HFFc6 (cell line): ENCODE data around the gene TPSG1. TPM values are rescaled to one million over a fixed set of nuclear protein-coding genes. Genes with fewer than 3 reads are reported as not detected.

Experiments
- DNase-seq: peaks from one replicate; pipeline ENCODE4 v3.0.0-alpha.2; 2018
- H3K27ac Mint-ChIP-seq: 2 replicates; pipeline ENCODE4 v1.8.0; 2020; ENCODE audit warnings: mild to moderate bottlenecking, mixed read lengths
- H3K27me3 Mint-ChIP-seq: 2 replicates; pipeline ENCODE4 v1.8.0; 2021; ENCODE audit warnings: mild to moderate bottlenecking, moderate library complexity, mixed read lengths; ENCODE audit not compliant: insufficient read depth
- H3K36me3 Mint-ChIP-seq: 2 replicates; pipeline ENCODE4 v1.8.0; 2021; ENCODE audit warnings: low read depth, mixed read lengths
- H3K4me1 Mint-ChIP-seq: 2 replicates; pipeline ENCODE4 v1.8.0; 2020; ENCODE audit warnings: low read depth, mixed read lengths
- H3K4me3 Mint-ChIP-seq: 2 replicates; pipeline ENCODE4 v1.8.0; 2020; ENCODE audit warnings: mild to moderate bottlenecking, moderate library complexity, mixed read lengths
- H3K9me3 Mint-ChIP-seq: 2 replicates; pipeline ENCODE4 v1.8.0; 2020; ENCODE audit warnings: mild to moderate bottlenecking, mixed read lengths
- total RNA-seq, 6 experiments: library from RNA; stranded (reverse); fragmentation: NEBNext Ultra II Directional; extraction: Animal tissue kit (Norgen Biotek cat#: 25700); gene quantifications; 2 replicates in 1 of 6; 3 replicates in 5 of 6; pipeline ENCODE4 v1.2.3, GENCODE V29; 2021
- TF ChIP-seq, protein P1 (sequence below): fragments of 200-600 bp; sonication (generic); IDR thresholded peaks from 2 replicates; pipeline ENCODE4 v1.5.0; 2021; ENCODE audit warnings: antibody characterized with exemption, mild to moderate bottlenecking

The TPSG1 gene
- total RNA-seq, 6 experiments from 2014 or later, result 0.23 TPM; not detected in 5

DNA sequence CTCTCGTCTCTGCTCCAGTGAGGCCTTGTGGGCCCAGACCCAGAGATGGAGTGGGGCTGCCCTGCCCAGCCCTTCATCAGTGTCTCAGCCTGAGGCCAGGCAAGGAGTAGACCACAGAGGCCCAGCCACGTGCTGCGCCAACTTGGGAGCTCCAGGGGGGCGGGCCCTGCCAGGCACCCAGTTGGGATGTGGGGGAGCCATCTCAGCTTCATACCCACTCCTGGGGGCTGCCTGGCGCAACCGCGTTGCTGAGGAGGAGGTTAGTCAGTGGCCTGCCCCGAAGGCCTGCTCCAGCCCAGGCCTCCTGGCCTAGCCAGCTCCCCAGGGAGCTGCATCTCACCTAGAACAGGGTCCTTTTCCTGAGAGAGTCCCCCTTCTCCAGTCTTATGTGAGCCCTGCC is 11.8 kb downstream of the TPSG1 start:
- Mint-ChIP-seq H3K36me3 (no peaks in the 10 kb centered on the region), H3K4me1 (no peaks in the 10 kb centered on the region), H3K27me3 (no peaks in the 10 kb centered on the region), H3K27ac (no peak overlapping the region), H3K9me3 (0 out of 2 replicates have a peak, but pooled peaks cover 5% of the 10 kb centered on the region), H3K4me3 (no peak overlapping the region)
- TF ChIP-seq, protein P1, sequence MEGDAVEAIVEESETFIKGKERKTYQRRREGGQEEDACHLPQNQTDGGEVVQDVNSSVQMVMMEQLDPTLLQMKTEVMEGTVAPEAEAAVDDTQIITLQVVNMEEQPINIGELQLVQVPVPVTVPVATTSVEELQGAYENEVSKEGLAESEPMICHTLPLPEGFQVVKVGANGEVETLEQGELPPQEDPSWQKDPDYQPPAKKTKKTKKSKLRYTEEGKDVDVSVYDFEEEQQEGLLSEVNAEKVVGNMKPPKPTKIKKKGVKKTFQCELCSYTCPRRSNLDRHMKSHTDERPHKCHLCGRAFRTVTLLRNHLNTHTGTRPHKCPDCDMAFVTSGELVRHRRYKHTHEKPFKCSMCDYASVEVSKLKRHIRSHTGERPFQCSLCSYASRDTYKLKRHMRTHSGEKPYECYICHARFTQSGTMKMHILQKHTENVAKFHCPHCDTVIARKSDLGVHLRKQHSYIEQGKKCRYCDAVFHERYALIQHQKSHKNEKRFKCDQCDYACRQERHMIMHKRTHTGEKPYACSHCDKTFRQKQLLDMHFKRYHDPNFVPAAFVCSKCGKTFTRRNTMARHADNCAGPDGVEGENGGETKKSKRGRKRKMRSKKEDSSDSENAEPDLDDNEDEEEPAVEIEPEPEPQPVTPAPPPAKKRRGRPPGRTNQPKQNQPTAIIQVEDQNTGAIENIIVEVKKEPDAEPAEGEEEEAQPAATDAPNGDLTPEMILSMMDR, result no peak
- no peak for DNase-seq

DNA sequence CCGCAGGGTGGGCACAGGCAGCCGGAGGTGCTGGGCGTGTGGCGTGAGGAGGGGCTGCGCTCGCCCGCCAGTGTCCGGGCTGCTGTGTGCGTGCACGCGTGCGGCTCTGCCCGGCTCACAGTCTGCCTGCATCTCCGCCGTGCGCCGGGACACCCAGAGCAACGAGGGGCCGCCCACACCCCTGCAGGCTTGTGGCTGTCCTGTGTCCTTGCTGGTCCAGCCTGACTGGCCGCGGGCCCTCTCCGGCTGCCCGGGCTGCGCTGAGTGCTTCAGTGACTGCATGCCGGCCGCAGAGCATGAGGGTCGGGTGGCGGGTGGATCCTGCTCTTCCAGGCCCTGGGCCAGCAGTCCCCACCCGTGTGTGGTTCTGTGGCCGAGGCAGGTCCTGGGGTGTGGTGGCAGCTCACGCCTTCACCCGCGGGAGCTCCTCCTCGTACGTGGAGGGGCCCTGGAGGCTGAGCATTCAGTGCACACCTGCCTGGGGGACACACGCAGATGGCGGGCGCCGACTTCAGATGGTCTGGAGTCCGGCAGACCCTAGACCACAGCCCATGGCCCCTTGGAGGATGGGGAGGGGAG is 12.4 kb downstream of the TPSG1 start:
- H3K4me1 Mint-ChIP-seq, result no peaks in the 10 kb centered on the region
- no peak for DNase-seq
- 0 out of 2 replicates have a peak, but pooled peaks cover 5% of the 10 kb centered on the region for H3K9me3 Mint-ChIP-seq
- H3K27ac Mint-ChIP-seq, result no peak overlapping the region
- H3K27me3 Mint-ChIP-seq, result no peaks in the 10 kb centered on the region
- no peaks in the 10 kb centered on the region for H3K36me3 Mint-ChIP-seq
- H3K4me3 Mint-ChIP-seq, result no peak overlapping the region
- TF ChIP-seq, protein P1, result no peak

DNA sequence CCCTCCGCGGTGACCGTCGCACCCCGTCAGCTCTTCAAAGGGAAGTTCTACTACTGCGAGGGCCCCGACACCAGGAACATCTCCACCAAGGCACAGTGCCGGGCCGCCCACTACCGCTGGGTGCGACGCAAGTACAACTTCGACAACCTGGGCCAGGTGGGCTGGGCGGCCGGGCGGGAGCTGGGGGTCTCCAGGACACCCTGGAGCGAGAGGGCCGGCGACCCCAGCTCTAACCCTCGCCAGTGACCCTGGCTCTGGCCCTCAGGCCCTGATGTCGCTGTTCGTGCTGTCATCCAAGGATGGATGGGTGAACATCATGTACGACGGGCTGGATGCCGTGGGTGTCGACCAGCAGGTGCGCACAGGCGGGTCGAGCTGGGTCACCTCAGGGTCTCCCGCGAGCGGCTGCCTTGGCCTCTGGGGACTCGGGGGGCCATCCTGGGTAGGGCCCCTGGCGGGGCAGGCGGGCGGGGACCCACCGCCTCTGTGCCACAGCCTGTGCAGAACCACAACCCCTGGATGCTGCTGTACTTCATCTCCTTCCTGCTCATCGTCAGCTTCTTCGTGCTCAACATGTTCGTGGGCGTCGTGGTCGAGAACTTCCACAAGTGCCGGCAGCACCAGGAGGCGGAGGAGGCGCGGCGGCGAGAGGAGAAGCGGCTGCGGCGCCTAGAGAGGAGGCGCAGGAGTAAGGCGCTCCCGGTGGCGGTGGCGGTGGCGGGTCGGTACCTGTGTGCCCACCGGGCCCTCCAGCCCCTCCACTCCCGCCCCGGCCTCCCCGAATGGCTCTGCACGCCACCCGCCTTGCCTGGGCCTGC is 13.4 kb downstream of the TPSG1 start:
- no peaks in the 10 kb centered on the region for H3K27me3 Mint-ChIP-seq

DNA sequence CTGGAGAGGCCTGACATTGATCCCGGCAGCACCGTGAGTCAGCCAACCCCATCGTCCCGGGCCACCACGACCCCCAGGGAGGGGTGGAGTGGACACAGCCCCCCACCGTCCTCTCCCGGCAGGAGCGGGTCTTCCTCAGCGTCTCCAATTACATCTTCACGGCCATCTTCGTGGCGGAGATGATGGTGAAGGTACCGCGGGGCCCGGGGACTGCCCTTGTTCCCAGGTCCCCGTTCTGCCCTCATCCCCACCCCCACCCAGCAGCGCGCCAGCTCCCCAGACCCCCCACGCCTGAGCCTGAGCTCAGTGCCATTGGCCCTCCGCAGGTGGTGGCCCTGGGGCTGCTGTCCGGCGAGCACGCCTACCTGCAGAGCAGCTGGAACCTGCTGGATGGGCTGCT is 14.6 kb downstream of the TPSG1 start:
- TF ChIP-seq, protein P1, result no peak
- H3K4me1 Mint-ChIP-seq, result no peaks in the 10 kb centered on the region
- H3K9me3 Mint-ChIP-seq, result 0 out of 2 replicates have a peak, but pooled peaks cover 5% of the 10 kb centered on the region
- no peak overlapping the region for H3K4me3 Mint-ChIP-seq
- no peaks in the 10 kb centered on the region for H3K27me3 Mint-ChIP-seq
- DNase-seq, result no peak
- H3K36me3 Mint-ChIP-seq, result no peaks in the 10 kb centered on the region
- no peak overlapping the region for H3K27ac Mint-ChIP-seq

More for the DNA sequence above, 13.4 kb downstream of the TPSG1 start:
- 0 out of 2 replicates have a peak, but pooled peaks cover 5% of the 10 kb centered on the region for H3K9me3 Mint-ChIP-seq
- no peak for DNase-seq
- no peaks in the 10 kb centered on the region for H3K36me3 Mint-ChIP-seq
- no peak overlapping the region for H3K4me3 Mint-ChIP-seq
- TF ChIP-seq, protein P1, result no peak
- H3K4me1 Mint-ChIP-seq, result no peaks in the 10 kb centered on the region
- no peak overlapping the region for H3K27ac Mint-ChIP-seq

DNA sequence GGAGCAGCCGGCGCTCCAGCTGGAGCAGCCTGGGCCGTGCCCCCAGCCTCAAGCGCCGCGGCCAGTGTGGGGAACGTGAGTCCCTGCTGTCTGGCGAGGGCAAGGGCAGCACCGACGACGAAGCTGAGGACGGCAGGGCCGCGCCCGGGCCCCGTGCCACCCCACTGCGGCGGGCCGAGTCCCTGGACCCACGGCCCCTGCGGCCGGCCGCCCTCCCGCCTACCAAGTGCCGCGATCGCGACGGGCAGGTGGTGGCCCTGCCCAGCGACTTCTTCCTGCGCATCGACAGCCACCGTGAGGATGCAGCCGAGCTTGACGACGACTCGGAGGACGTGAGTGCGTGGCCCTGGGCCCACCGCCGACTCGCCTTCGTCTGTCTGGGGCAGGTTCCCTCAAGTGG is 16.0 kb downstream of the TPSG1 start:
- Mint-ChIP-seq H3K27me3 (no peaks in the 10 kb centered on the region), H3K4me3 (no peak overlapping the region), H3K4me1 (no peaks in the 10 kb centered on the region), H3K9me3 (0 out of 2 replicates have a peak, but pooled peaks cover 5% of the 10 kb centered on the region), H3K36me3 (no peaks in the 10 kb centered on the region), H3K27ac (no peak overlapping the region)
- TF ChIP-seq, protein P1, result no peak
- DNase-seq, result no peak
